Measurements from ENCODE around the gene HPSE2. TPM values are rescaled to one million over a fixed set of nuclear protein-coding genes. Genes with fewer than 3 reads are reported as not detected.
"Not testable (repeated sequence)": the region's sequence is repeated elsewhere in the genome, so short reads cannot be mapped to it uniquely, and the experiment has no call there.

HPSE2 gene
- total and polyA plus RNA-seq, 2 donors: 0.05 to 0.14 TPM

- H3K4me3 ChIP-seq (ENCODE audit: low read length in 2 of 2): no peak overlapping the region
- H3K9me3 ChIP-seq (ENCODE audit: control insufficient read depth in 2 of 2, insufficient read depth in 1 of 2, low read length in 1 of 2): no peaks in the 10 kb centered on the region
- H3K27me3 ChIP-seq (ENCODE audit: control insufficient read depth in 2 of 2, insufficient read depth in 1 of 2, low read length in 1 of 2): no peaks in the 10 kb centered on the region
- 92% methylated on average over 1 of the region's 1 CpG for WGBS
- no peak for DNase-seq (ENCODE audit: low read depth in 6 of 9, low spot score in 9 of 9)
- H3K4me1 ChIP-seq (ENCODE audit: control insufficient read depth in 2 of 2, insufficient read depth in 2 of 2, low read length in 2 of 2): no peaks in the 10 kb centered on the region
- no peak overlapping the region for H3K27ac ChIP-seq (ENCODE audit: low read depth in 1 of 2, low read length in 1 of 2)
- no peaks in the 10 kb centered on the region for H3K36me3 ChIP-seq (ENCODE audit: control insufficient read depth in 2 of 2, insufficient read depth in 2 of 2, low read length in 1 of 2)
Observed at GRCh38 chr10:99172950-99173349, 62.7 kb downstream of the HPSE2 start.

GRCh38 chr10:99172128-99172738, 63.4 kb downstream of the HPSE2 start:
- WGBS: 35% methylated on average over 5 of the region's 5 CpGs

GRCh38 chr10:99170116-99170675, 65.5 kb downstream of the HPSE2 start:
- no peaks in the 10 kb centered on the region for H3K27me3 ChIP-seq (ENCODE audit: control insufficient read depth in 2 of 2, insufficient read depth in 1 of 2, low read length in 1 of 2)
- H3K4me3 ChIP-seq (ENCODE audit: low read length in 2 of 2): no peak overlapping the region
- no peaks in the 10 kb centered on the region for H3K4me1 ChIP-seq (ENCODE audit: control insufficient read depth in 2 of 2, insufficient read depth in 2 of 2, low read length in 2 of 2)
- no peak for DNase-seq (ENCODE audit: low read depth in 6 of 9, low spot score in 9 of 9)
- no peaks in the 10 kb centered on the region for H3K9me3 ChIP-seq (ENCODE audit: control insufficient read depth in 2 of 2, insufficient read depth in 1 of 2, low read length in 1 of 2)
- H3K36me3 ChIP-seq (ENCODE audit: control insufficient read depth in 2 of 2, insufficient read depth in 2 of 2, low read length in 1 of 2): no peaks in the 10 kb centered on the region
- 78% methylated on average over 2 of the region's 2 CpGs for WGBS
- H3K27ac ChIP-seq (ENCODE audit: low read depth in 1 of 2, low read length in 1 of 2): no peak overlapping the region

More at GRCh38 chr10:99172128-99172738, 63.4 kb downstream of the HPSE2 start:
- Histone ChIP-seq H3K4me3 (ENCODE audit: low read length in 2 of 2) (no peak overlapping the region), H3K27me3 (ENCODE audit: control insufficient read depth in 2 of 2, insufficient read depth in 1 of 2, low read length in 1 of 2) (no peaks in the 10 kb centered on the region), H3K27ac (ENCODE audit: low read depth in 1 of 2, low read length in 1 of 2) (no peak overlapping the region), H3K36me3 (ENCODE audit: control insufficient read depth in 2 of 2, insufficient read depth in 2 of 2, low read length in 1 of 2) (no peaks in the 10 kb centered on the region), H3K9me3 (ENCODE audit: control insufficient read depth in 2 of 2, insufficient read depth in 1 of 2, low read length in 1 of 2) (no peaks in the 10 kb centered on the region), H3K4me1 (ENCODE audit: control insufficient read depth in 2 of 2, insufficient read depth in 2 of 2, low read length in 2 of 2) (no peaks in the 10 kb centered on the region)
- DNase-seq (ENCODE audit: low read depth in 6 of 9, low spot score in 9 of 9): no peak

- no peaks in the 10 kb centered on the region for H3K36me3 ChIP-seq (ENCODE audit: control insufficient read depth in 2 of 2, insufficient read depth in 2 of 2, low read length in 1 of 2)
- H3K27ac ChIP-seq (ENCODE audit: low read depth in 1 of 2, low read length in 1 of 2): no peak overlapping the region
- H3K9me3 ChIP-seq (ENCODE audit: control insufficient read depth in 2 of 2, insufficient read depth in 1 of 2, low read length in 1 of 2): no peaks in the 10 kb centered on the region
- no peak overlapping the region for H3K4me3 ChIP-seq (ENCODE audit: low read length in 2 of 2)
- no peak for DNase-seq (ENCODE audit: low read depth in 6 of 9, low spot score in 9 of 9)
- WGBS: 93% methylated on average over 4 of the region's 4 CpGs
- H3K27me3 ChIP-seq (ENCODE audit: control insufficient read depth in 2 of 2, insufficient read depth in 1 of 2, low read length in 1 of 2): no peaks in the 10 kb centered on the region
- no peaks in the 10 kb centered on the region for H3K4me1 ChIP-seq (ENCODE audit: control insufficient read depth in 2 of 2, insufficient read depth in 2 of 2, low read length in 2 of 2)
Observed at GRCh38 chr10:99161165-99161564, 74.5 kb downstream of the HPSE2 start.

- WGBS: 90% methylated on average over 2 of the region's 2 CpGs
Observed at GRCh38 chr10:99143651-99144050, 92.0 kb downstream of the HPSE2 start.

GRCh38 chr10:99143011-99143410, 92.6 kb downstream of the HPSE2 start:
- H3K27me3 ChIP-seq (ENCODE audit: control insufficient read depth in 2 of 2, insufficient read depth in 1 of 2, low read length in 1 of 2): no peaks in the 10 kb centered on the region
- no peak overlapping the region for H3K27ac ChIP-seq (ENCODE audit: low read depth in 1 of 2, low read length in 1 of 2)
- no peak for DNase-seq (ENCODE audit: low read depth in 6 of 9, low spot score in 9 of 9)
- H3K36me3 ChIP-seq (ENCODE audit: control insufficient read depth in 2 of 2, insufficient read depth in 2 of 2, low read length in 1 of 2): no peaks in the 10 kb centered on the region
- no peaks in the 10 kb centered on the region for H3K9me3 ChIP-seq (ENCODE audit: control insufficient read depth in 2 of 2, insufficient read depth in 1 of 2, low read length in 1 of 2)
- no peaks in the 10 kb centered on the region for H3K4me1 ChIP-seq (ENCODE audit: control insufficient read depth in 2 of 2, insufficient read depth in 2 of 2, low read length in 2 of 2)
- H3K4me3 ChIP-seq (ENCODE audit: low read length in 2 of 2): no peak overlapping the region

More at GRCh38 chr10:99143651-99144050, 92.0 kb downstream of the HPSE2 start:
- DNase-seq (ENCODE audit: low read depth in 6 of 9, low spot score in 9 of 9): no peak
- Histone ChIP-seq H3K27me3 (ENCODE audit: control insufficient read depth in 2 of 2, insufficient read depth in 1 of 2, low read length in 1 of 2) (no peaks in the 10 kb centered on the region), H3K4me3 (ENCODE audit: low read length in 2 of 2) (no peak overlapping the region), H3K9me3 (ENCODE audit: control insufficient read depth in 2 of 2, insufficient read depth in 1 of 2, low read length in 1 of 2) (no peaks in the 10 kb centered on the region), H3K4me1 (ENCODE audit: control insufficient read depth in 2 of 2, insufficient read depth in 2 of 2, low read length in 2 of 2) (no peaks in the 10 kb centered on the region), H3K36me3 (ENCODE audit: control insufficient read depth in 2 of 2, insufficient read depth in 2 of 2, low read length in 1 of 2) (no peaks in the 10 kb centered on the region), H3K27ac (ENCODE audit: low read depth in 1 of 2, low read length in 1 of 2) (no peak overlapping the region)

GRCh38 chr10:99132897-99133296, 102.8 kb downstream of the HPSE2 start:
- H3K4me3 ChIP-seq (ENCODE audit: low read length in 2 of 2); H3K36me3 ChIP-seq (ENCODE audit: control insufficient read depth in 2 of 2, insufficient read depth in 2 of 2, low read length in 1 of 2); H3K9me3 ChIP-seq (ENCODE audit: control insufficient read depth in 2 of 2, insufficient read depth in 1 of 2, low read length in 1 of 2); H3K27ac ChIP-seq (ENCODE audit: low read depth in 1 of 2, low read length in 1 of 2); DNase-seq (ENCODE audit: low read depth in 6 of 9, low spot score in 9 of 9); H3K27me3 ChIP-seq (ENCODE audit: control insufficient read depth in 2 of 2, insufficient read depth in 1 of 2, low read length in 1 of 2); H3K4me1 ChIP-seq (ENCODE audit: control insufficient read depth in 2 of 2, insufficient read depth in 2 of 2, low read length in 2 of 2): not testable (repeated sequence)
- WGBS: 66% methylated on average over 3 of the region's 3 CpGs

- Histone ChIP-seq H3K4me1 (ENCODE audit: control insufficient read depth in 2 of 2, insufficient read depth in 2 of 2, low read length in 2 of 2) (no peaks in the 10 kb centered on the region), H3K36me3 (ENCODE audit: control insufficient read depth in 2 of 2, insufficient read depth in 2 of 2, low read length in 1 of 2) (no peaks in the 10 kb centered on the region), H3K4me3 (ENCODE audit: low read length in 2 of 2) (no peak overlapping the region), H3K27ac (ENCODE audit: low read depth in 1 of 2, low read length in 1 of 2) (no peak overlapping the region), H3K9me3 (ENCODE audit: control insufficient read depth in 2 of 2, insufficient read depth in 1 of 2, low read length in 1 of 2) (peaks cover 3 to 16% of the 10 kb centered on the region in 2 donors), H3K27me3 (ENCODE audit: control insufficient read depth in 2 of 2, insufficient read depth in 1 of 2, low read length in 1 of 2) (no peaks in the 10 kb centered on the region)
- 73% methylated on average over 3 of the region's 3 CpGs for WGBS
- no peak for DNase-seq (ENCODE audit: low read depth in 6 of 9, low spot score in 9 of 9)
Observed at GRCh38 chr10:99125879-99126278, 109.8 kb downstream of the HPSE2 start.

- H3K27ac ChIP-seq (ENCODE audit: low read depth in 1 of 2, low read length in 1 of 2): no peak overlapping the region
- H3K4me1 ChIP-seq (ENCODE audit: control insufficient read depth in 2 of 2, insufficient read depth in 2 of 2, low read length in 2 of 2): no peaks in the 10 kb centered on the region
- H3K4me3 ChIP-seq (ENCODE audit: low read length in 2 of 2): no peak overlapping the region
- no peaks in the 10 kb centered on the region for H3K27me3 ChIP-seq (ENCODE audit: control insufficient read depth in 2 of 2, insufficient read depth in 1 of 2, low read length in 1 of 2)
- H3K36me3 ChIP-seq (ENCODE audit: control insufficient read depth in 2 of 2, insufficient read depth in 2 of 2, low read length in 1 of 2): no peaks in the 10 kb centered on the region
- WGBS: 84% methylated on average over 1 of the region's 1 CpG
- peaks cover 3 to 16% of the 10 kb centered on the region in 2 donors for H3K9me3 ChIP-seq (ENCODE audit: control insufficient read depth in 2 of 2, insufficient read depth in 1 of 2, low read length in 1 of 2)
- DNase-seq (ENCODE audit: low read depth in 6 of 9, low spot score in 9 of 9): no peak
Observed at GRCh38 chr10:99124376-99124775, 111.3 kb downstream of the HPSE2 start.
